ENCODE measurements around the gene RAD51B.
"Not testable (repeated sequence)": the region's sequence is repeated elsewhere in the genome, so short reads cannot be mapped to it uniquely, and the experiment has no call there.

Gene RAD51B

DNA sequence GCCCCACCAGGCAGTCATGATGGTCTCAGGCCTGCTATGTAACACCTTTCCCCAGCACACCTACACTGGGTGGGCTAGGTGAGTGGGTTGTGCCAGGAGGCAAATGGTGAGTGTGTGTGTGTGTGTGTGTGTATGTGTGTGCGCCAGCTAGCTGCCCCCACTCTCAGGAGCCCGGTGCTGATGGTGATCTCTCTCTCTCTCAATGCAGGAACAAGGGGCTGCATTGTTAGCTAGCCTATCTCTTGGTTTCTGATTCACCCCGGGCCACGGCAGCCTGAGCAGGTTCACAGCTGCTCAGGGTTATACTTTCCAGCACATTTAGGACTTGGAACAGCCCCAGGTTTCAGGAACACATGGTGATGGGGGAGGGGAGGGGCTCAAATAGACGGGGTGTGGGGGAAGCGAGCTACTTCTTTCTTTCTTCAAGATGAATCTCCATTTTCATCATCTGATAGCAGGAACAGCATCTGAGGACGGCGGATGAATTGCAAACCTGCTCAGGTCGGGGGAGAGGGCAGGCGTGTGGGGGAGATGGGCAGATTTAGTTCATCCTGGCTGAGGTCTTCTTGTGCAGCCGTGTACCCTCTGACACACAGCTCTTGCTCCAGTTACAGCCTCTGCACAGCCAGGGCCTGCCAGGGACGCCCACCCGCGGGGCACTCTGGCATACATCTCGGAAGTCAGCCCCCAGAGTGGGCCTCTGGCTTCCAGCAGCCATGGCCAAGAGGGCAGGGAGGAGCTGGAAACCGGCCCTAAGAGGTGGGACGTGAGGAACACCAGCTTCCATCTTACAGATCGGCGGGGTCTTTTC, 835.6 kb downstream of the RAD51B start:
- DNase-seq (ENCODE audit: low read depth) = no peak

DNA sequence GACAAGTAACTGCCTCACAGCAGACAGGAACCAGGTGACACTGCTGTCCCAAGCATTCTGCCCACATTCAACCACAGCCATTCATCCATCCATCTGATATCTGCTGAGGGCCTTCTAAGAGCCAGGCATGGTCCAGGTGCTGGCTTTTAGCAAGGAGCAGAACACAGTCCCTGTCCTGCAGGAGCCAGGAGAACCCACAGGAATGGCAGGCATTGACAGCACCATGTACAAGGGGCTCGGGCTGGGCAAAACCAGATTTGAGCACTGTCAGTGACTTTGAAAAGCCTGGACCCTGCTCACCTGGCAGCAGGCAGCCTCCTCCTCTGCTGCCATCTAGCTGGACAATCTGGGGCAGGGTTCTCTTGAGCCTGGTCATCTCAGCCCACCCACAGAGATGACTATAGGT, 836.3 kb downstream of the RAD51B start:
- DNase-seq (ENCODE audit: low read depth) = no peak

DNA sequence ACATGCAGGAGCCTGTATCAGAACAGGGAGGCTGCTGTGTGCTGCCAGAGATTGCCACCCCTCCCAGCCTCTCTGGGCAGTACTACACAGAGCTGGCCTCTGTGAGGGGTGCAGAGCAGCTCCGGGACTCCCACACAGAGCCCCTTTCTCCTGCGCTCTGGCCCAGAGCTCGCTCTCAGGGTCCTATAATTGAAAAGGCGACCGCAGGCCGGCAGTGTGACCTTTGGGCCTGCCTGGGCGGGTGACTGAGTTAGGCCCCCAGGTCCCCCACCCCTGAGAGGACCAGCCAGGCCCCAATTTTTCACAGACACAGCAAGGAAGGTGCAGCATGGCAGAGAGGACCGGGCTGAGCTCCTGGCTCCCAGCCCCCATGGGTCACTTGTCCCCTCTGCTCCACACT, 836.9 kb downstream of the RAD51B start:
- DNase-seq (ENCODE audit: low read depth) = no peak

DNA sequence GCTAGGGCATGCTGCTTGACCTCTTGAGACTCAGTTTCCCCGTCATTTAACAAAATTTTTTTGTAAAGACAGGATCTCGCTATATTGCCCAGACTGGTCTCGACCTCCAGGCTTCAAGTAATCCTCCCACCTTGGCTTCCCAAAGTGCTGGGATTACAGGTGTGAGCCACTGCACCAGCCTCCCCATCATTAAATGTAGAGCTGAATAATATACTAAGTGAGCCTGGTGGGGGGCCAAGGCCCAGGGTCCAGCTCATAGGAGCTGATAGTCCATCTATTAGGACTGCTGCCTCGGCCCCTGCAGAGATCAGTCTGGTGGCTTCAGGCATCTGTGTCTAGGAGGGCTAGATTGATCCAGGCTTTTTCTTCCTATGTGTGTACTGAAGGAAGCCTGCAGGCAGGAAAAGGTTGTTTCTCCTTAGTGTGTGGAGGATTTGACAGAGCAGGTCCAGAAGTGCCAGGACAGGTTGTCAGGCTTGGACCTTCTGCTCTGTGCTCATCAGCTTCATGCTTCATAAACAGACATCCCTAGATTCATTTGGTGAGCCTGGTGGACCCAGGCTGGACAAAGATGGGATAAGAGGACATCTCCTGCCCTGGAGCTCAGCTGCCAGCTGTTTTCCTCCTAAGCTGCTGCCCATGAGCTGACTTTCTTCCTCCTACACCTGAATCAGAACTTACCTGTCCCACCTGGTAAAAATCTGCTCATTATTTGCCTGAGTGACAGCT, 837.9 kb downstream of the RAD51B start:
- DNase-seq (ENCODE audit: low read depth) = no peak

DNA sequence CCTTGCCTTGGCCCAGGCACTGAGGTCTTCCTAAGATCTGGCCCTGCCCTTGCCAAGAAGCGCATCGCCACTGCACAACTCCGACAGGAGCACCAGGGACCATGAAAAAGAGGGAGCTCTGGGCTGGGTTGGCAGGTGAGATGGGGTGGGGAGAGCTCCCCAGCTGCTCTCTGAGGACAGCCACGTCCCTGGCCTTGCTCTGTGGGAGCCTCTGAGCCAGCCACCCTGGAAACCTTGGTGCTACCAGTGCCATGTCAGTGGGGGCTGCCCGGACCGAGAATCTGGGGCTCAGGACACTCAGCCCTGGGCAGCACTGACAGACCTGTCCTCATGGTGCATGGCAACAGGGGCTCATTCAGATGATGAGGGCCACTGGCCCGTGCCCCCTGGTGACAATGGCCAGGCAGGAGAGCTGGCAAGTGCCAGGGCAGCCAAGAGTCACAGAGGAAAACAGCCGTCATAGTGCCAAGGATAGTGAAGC, 838.5 kb downstream of the RAD51B start:
- DNase-seq (ENCODE audit: low read depth) = no peak

DNA sequence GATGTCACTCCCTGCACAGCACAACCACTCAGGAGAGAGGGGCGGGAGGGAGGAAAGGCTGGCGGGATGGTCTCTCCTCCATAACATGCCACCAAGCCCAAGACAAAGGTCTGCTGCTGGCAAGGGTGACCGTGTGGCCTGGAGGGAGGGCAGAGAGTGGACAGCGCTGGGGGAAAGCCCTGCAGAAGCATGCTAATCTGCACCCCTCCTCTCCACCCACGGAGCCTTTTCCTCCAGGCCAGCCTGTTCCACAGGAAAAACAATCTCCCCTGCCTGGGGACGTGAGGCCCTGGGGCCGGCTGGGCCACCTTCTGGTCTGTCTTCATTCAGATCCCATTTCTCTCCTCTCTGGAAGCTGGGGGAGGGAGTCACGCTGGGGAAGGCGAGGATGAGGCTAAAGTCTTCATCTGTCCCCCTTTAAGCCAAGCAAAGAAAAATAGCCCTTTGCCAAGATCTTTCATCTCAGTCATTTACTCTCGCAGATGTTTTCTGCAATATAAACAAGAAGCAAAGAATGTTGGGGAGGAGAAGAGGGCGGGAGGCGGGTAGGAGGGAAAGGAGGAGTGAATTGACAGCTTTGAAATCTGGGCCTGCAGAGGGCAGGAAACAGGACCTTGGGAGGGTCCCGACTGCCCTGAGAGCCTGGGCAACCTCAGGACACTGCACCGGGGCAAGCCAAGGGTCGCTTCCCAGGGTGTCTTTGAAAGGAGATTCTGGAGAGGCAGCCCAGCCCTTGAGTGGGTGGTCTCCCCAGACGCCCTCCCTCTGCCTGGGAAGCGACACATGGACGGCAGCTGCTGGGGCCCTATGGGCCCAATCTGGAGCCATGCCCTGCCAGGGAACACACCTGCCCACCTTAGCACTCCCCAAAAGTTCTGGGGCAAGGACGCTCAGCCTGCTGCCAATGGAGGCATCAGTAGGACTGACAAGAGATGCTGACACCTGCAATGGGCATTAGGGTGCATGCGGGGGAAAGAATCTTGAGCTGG, 839.7 kb downstream of the RAD51B start:
- no peak for DNase-seq (ENCODE audit: low read depth)

DNA sequence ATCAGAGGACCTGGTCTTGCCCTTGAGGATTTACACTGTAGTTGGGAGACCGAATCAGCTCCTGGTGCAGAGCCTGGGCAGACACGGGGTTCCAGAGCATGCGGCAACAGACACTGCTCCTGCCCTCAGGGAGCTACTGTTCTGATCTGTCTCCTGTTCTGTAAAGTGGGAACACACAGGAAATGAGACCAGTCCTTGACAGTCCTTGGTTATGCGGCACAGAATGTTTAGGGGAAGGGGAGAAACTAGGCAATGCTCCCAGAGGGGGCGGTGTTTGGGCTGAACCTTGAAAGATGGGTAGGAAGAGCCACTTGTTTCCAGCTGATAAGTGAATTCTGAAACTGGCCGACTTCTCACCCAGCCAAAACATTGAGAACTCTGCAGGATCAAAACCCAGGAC, 840.9 kb downstream of the RAD51B start:
- no peak for DNase-seq (ENCODE audit: low read depth)

DNA sequence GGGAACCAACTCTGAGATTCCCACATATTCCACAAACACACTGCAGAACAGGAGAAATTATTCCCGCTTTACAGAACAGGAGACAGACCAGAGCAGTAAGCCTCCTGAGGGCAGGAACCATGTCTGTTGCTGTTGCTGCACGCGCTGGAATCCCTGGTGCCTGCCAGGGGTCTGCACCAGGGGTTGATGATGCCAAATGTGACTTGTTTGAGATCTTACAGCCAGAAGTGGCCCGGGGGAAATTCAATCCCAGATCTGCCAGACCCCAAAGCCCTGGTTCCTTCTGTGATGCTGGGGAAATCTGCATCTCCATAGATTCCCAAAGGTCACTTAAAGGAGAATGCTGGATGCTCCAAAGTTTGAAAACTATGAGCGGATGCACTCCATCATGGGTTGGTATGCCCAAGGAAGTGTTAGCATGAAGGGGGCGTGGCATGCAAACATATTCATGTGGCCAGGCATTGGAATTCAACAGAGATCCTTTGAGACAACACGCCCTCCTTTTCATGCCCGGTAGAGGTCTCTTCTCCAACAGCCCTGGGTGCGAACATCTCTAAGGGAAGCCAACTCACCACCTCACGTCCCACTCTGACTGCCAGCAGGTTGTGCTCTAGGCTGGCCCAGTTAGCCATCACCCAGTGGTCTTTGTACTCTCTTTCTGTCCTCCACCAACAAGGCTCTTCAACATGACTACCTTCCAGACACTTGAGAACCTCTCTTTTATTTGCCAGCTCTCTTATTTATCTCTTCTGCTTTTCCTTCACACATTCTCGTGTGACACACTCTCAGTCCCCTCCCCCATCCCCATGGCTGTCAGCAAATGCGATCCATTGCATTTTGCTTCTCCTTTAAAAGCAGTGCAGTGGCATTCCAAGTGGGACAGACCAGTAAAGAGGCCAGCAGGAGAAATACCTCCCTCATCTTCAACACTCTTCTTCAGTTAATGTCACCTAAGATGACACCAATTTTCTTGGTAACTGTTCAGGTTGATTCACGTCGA, 841.9 kb downstream of the RAD51B start:
- no peak for DNase-seq (ENCODE audit: low read depth)

DNA sequence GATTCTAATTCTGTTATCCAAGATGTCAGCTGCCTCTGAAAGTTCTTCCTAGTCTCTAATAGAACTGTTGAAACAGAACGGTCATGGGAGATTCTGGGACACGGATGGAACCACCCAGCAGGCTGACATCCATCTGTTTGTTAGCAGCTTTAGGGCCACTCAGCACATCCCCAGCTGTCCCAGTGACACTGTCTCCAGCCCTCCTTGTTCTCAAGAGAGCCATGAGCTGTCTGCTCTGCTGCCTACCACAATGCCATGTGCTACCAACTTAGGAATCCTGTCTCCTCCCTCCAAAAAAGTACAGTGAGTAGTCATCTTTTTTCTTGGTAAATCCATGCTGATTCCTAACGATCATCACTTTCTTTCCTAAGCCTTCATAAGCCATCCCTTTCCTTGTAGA, 842.8 kb downstream of the RAD51B start:
- no peak for DNase-seq (ENCODE audit: low read depth)

DNA sequence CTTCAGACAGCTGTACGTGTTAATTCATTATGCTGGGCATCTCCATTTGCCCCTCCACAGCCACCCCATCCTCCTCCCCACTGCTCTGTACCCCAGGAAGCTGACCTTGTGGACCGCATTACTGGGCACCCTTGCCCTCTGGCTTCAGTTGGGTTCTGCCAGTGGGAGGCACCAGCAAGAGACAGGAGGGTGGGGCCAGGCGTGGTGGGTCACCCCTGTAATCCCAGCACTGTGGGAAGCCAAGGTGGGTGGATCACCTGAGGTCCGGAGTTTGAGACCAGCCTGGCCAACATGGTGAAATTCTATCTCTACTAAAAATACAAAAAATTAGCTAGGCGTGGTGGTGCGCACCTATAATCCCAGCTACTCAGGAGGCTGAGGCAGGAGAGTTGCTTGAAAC, 843.2 kb downstream of the RAD51B start:
- DNase-seq (ENCODE audit: low read depth) = not testable (repeated sequence)

DNA sequence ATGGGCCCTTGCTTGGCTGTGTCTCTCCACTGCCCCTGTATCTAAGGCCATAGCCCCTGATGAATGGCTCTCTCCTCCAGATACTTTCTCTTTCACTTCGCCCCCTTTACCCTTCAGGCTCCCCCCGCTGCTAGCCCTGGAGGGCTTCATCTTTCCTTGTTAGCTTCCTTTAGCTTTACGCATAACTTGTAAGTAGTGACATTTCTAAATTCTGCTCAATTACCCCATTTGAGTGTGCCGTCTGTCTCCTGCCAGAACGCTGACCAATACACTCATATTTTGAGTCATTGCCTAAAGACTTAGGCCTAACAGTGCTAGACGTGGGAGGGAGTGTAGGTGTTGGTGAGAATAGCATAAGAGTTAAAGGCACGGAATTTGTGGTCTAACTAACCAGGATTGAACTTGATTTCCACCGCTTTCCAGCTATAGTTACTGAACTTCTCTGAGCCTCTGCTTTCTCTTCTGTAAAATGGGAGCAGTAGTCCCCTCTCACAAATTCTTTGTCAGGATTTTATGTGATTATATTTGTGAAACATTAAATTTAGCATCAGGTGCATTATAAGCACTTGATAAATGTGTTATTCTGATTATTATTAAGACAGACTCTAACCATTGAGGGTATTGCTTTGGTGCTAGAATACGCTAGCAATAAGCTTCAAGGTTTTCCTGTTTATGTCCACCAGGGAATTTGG, 844.0 kb downstream of the RAD51B start:
- no peak for DNase-seq (ENCODE audit: low read depth)

DNA sequence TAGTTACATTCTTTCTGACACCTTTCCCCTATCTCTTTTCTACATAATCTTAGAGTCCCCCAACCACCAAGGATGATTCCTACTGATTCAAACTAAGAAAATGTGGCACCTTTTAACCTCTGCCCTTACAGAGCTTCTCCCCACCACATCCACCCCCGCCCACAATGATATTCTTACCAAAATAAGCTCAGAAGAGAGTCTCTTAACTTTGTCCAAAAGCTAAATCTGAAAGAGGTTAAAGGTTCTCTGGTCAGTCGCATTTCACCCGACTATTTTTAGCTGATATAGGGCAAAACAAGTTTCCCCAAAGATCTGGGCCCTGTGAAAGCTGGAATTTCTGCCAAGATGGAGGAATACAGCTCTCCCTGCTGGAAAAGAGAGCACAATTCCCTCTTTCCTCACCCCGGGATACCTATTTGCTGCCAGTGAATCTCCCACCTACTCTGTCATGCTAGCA, 844.7 kb downstream of the RAD51B start:
- no peak for DNase-seq (ENCODE audit: low read depth)

DNA sequence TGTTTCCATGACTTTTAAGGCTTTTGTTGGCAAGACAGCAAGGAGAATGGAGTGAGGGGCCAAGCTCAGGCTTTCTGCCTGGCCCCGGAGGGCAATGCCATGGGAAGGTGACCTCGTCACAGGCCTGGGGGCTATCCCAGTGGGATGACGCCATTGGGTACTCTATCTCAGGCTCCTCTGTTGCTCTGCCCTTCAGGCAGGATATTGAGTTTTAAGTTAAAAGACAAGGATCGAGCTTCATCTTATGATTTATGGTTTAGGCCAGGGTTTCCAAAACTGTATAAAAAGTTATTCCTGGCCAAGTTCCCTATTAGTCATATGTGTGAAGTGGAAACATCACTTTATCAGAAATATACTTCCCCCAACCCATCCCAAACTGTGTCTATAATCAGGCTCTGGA, 845.6 kb downstream of the RAD51B start:
- DNase-seq (ENCODE audit: low read depth) = no peak

DNA sequence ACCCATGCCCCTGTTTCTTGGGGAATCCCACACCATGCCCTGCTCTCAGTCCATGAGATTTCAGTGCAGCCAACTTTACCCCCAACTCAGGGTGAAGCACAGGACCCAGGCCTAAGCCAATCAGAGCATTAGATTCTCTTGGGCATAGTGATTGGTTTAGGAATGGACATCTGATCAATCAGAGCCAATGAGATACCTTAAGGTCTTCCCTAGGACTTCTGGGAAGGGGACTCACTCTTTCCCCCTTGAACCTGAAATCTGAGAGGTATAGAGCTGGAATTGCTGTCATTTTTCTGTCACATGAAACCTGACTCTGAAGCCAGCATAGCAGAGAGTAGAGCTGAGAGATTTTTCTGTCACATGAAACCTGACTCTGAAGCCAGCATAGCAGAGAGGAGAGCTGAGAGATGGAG, 846.2 kb downstream of the RAD51B start:
- DNase-seq (ENCODE audit: low read depth) = no peak

DNA sequence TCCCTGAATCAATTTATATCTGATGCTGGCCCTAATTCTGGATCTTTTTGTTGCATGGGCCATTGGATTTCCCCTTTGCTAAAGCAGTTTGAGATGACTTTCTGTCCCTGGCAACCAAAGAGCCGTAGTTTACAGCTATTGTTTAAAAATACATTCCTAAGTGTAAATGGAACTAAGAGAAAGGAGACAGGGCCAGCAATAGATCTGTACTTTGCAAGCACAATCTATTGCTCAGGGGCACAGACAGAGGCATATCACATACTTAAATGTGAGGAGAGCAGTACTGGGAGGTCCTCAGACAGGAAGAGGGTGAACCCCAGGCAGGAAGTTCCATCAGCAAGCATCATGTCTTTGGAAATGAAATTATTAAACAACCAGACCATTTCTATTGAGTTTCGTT, 846.7 kb downstream of the RAD51B start:
- DNase-seq (ENCODE audit: low read depth) = no peak

DNA sequence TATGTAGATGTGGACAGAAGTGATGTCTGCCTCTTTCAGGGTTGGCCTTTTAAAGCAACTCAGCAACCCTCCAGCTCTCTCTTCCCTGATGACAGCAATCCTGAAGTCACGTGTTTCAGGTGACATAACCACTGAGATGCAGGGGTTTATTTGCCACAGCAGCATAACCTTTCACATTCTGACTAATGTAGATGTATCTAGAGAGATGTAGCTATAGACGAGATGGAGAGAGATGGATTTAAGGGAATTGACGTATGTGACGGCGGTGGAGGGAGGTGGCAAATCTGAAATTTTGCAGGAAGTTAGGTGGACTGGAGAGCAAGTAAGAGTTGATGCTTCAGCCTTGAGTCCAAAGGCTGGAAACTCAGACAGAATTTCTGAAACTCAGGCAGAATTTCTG, 847.3 kb downstream of the RAD51B start:
- no peak for DNase-seq (ENCODE audit: low read depth)

DNA sequence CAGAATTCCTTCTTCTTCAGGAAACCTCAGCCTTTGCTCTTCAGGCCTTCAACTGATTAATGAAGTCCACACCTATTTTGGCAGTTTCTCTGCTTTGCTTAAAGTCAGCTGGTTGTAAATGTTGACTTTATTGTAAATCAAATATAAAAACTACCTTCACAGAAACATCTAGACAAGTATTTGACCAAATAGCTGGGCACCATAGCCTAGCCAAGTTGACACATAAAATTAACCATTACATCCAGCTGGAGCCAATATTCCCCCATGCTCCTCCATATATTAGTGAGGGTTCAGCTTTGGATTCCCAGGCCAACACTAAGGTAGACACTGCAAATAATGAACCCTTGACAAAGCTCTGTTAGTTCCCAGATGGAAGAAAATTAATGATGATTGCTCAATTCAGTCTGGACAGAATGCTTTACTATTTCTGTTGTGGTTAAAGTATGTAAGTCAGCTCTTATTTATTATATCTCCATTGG, 847.8 kb downstream of the RAD51B start:
- no peak for DNase-seq (ENCODE audit: low read depth)

DNA sequence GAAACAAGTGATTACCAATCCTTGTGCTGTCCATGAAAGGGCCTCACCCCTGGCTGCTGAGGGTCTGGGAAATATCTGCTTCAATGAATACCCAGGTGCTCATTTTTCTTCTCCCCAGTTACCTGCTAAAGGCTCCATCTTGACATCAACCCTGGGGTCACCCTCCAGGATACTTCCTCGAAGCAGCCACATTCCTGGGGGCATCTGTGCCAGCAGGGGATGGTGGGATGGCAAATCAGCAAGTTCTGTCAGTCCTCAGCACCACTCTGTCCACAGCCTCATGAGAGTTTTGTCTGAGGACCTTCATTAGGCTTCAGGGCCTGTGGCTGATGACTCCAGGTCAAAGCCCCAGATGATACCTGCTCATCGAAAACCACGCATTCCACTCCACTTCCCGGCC, 848.4 kb downstream of the RAD51B start:
- DNase-seq (ENCODE audit: low read depth) = no peak

DNA sequence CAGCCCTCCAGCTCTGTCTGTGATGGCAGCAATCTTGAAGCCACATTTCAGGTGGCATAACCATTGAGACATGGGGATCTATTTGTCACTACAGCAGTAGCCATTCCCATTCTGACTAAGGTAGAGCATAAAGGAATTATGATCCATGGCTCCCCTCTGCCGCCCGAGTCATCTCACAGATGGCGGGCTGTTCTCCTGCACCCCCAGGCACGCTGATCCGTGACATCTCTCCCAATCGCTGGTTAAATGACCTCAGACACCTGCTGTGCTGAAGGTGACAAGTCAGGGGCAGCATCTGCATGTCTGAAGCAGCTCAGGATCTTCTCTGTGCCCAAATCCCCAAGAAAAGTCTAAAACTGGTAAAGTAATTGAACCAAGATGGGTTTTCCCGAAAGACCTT, 849.0 kb downstream of the RAD51B start:
- DNase-seq (ENCODE audit: low read depth) = no peak

DNA sequence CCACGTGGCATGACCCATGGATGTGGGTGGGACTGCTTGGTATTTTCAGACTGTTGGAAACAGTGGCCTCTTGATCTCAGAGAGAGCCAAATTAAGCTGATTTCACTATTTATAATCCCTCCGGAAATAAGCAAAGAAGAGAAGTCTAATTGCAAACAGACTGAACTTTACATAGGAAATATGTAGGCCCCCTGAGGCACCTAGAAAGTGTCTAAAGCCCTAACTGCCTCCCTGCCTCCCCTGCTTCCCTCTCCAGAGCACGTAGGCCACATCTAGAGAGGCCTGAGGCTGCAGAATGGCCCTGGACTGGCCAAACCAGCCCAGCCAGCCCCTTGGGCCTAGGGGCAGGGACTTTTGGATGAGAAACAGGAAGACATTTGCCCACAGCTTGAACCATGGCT, 849.5 kb downstream of the RAD51B start:
- no peak for DNase-seq (ENCODE audit: low read depth)
